ENCODE measurements around the gene NKAP. TPM values are rescaled to one million over a fixed set of nuclear protein-coding genes. Genes with fewer than 3 reads are reported as not detected.

NKAP gene
- total and polyA plus RNA-seq, 2 of the 8 experiments (the other 6 are each of a cell fraction or from before 2014, with no cell fraction given): 2.8 to 7.1 TPM

GRCh38 chrX:119942173-119942819, 1.3 kb downstream of the NKAP start:
- Histone ChIP-seq H2BK120ac (replicated peaks; ENCODE audit: low read depth, low read length) (no peak overlapping the region), H3K79me2 (ENCODE audit: control insufficient read depth in 1 of 2, insufficient read depth in 2 of 2, low read length in 2 of 2) (no peaks in the 10 kb centered on the region), H3K4me3 (ENCODE audit: extremely low read depth in 1 of 4, insufficient read depth in 2 of 4, low read depth in 3 of 4, low read length in 4 of 4) (peak overlapping the region; percentile 68 to 91 (median 78); a peak in 7 of 8 replicates), H2BK15ac (ENCODE audit: low read length) (no peak overlapping the region), H2BK12ac (ENCODE audit: low read depth, low read length) (no peak overlapping the region), H3K79me1 (ENCODE audit: low read depth, low read length) (no peaks in the 10 kb centered on the region), H3K36me3 (ENCODE audit: control insufficient read depth in 2 of 4, insufficient read depth in 4 of 4, low read length in 3 of 4) (no peaks in the 10 kb centered on the region), H3K9me3 (ENCODE audit: insufficient read depth in 2 of 2, low read depth in 1 of 2, low read length in 1 of 2) (no peaks in the 10 kb centered on the region), H4K91ac (replicated peaks; ENCODE audit: insufficient read length, low read length) (no peak overlapping the region), H3K4ac (replicated peaks; ENCODE audit: insufficient read length, low read depth, low read length) (no peak overlapping the region), H3K18ac (ENCODE audit: extremely low read depth, low read length) (no peak overlapping the region), H3K4me2 (ENCODE audit: insufficient read depth in 1 of 2, low read depth in 2 of 2, low read length in 2 of 2) (peak overlapping the region; percentile 64 to 70), H4K8ac (ENCODE audit: extremely low read depth, insufficient read depth, low read length) (no peak overlapping the region), H4K20me1 (replicated peaks in 1 of 2; ENCODE audit: control insufficient read depth in 1 of 2, insufficient read depth in 2 of 2, low read length in 2 of 2) (no peaks in the 10 kb centered on the region), H2BK5ac (ENCODE audit: low read depth, low read length) (no peak overlapping the region), H3K9ac (replicated peaks in 1 of 4; ENCODE audit: extremely low read depth in 1 of 4, low read depth in 3 of 4, low read length in 3 of 4) (peak overlapping the region in 2 of 4 experiments; percentile 30 to 34; a peak in 2 of 7 replicates), H2AFZ (ENCODE audit: low read length) (no peak overlapping the region), H2AK5ac (ENCODE audit: low read depth, low read length) (no peak overlapping the region), H2BK20ac (ENCODE audit: low read length) (no peak overlapping the region), H3K4me1 (replicated peaks in 1 of 4; ENCODE audit: control insufficient read depth in 3 of 4, insufficient read depth in 4 of 4, low read length in 3 of 4) (no peaks in the 10 kb centered on the region), H4K5ac (ENCODE audit: insufficient read length, low read depth, low read length) (no peak overlapping the region), H3K23ac (ENCODE audit: insufficient read length) (no peak overlapping the region), H3K14ac (ENCODE audit: insufficient read length) (no peak overlapping the region), H3K56ac (replicated peaks; ENCODE audit: insufficient read length, low read depth, low read length) (no peak overlapping the region), H3K23me2 (ENCODE audit: low read depth, low read length) (no peaks in the 10 kb centered on the region; the same call in 1 of the 2 replicates), H3K27ac (ENCODE audit: low read depth, low read length) (no peak overlapping the region), H3K27me3 (replicated peaks in 1 of 4; ENCODE audit: control insufficient read depth in 3 of 4, extremely low read depth in 1 of 4, insufficient read depth in 3 of 4, low read length in 3 of 4) (no peaks in the 10 kb centered on the region)
- 72% methylated on average over 13 of the region's 13 CpGs; no CpG with 5 or more reads in 1 of the 2 experiments for WGBS, 2 experiments (ENCODE audit: extremely low coverage in 1 of 2, insufficient coverage in 1 of 2, insufficient read length in 1 of 2, insufficient replicate concordance in 2 of 2, low coverage in 1 of 2, low lambda C conversion rate in 2 of 2, missing lambda C conversion rate in 1 of 2)
- FAIRE-seq (no peak), DNase-seq (ENCODE audit: low read depth in 1 of 2, low spot score in 2 of 2) (no peak)
- TF ChIP-seq SIRT6 (IDR thresholded peaks at IDR 0.05; ENCODE audit: low read length) (no peak), POLR2AphosphoS5 (IDR thresholded peaks at IDR 0.05; ENCODE audit: low read depth, low read length) (no peak), HDAC6 (IDR thresholded peaks at IDR 0.05; ENCODE audit: low read depth, low read length) (no peak), HDAC2 (IDR thresholded peaks at IDR 0.05; ENCODE audit: borderline replicate concordance in 1 of 2, low read depth in 2 of 2, low read length in 2 of 2) (no peak), RAD21 (IDR thresholded peaks at IDR 0.05 in 1 of 2, conservative IDR thresholded peaks at IDR 0.05 in 1 of 2; ENCODE audit: low read depth in 2 of 2, low read length in 2 of 2) (no peak), KDM4A (IDR thresholded peaks at IDR 0.05; ENCODE audit: low read depth, low read length, severe bottlenecking) (no peak)
- ChIA-PET POLR2A (ENCODE audit: partially characterized antibody) (interaction anchor here (0.6 kb wide), 1 partner anchor 281 kb away, joined by 4 read pairs; no protein-coding TSS in a partner anchor), CTCF (ENCODE audit: partially characterized antibody) (interaction anchor here (0.6 kb wide), 1 partner anchor 54 kb away, joined by 3 read pairs; no protein-coding TSS in a partner anchor)

All from H1 (cell line).